GM20431 (cell line): ENCODE measurements around the gene CLEC2L.

ENCODE experiments used
- in situ Hi-C: fragments of 300-500 bp; cut with MseI, MboI; formaldehyde crosslinking; loops from one replicate; pipeline ENCODE4 v1.15.0; 2020; ENCODE audit warnings: low sequenced_read_pairs; ENCODE audit not compliant: unreplicated experiment

The CLEC2L gene

DNA sequence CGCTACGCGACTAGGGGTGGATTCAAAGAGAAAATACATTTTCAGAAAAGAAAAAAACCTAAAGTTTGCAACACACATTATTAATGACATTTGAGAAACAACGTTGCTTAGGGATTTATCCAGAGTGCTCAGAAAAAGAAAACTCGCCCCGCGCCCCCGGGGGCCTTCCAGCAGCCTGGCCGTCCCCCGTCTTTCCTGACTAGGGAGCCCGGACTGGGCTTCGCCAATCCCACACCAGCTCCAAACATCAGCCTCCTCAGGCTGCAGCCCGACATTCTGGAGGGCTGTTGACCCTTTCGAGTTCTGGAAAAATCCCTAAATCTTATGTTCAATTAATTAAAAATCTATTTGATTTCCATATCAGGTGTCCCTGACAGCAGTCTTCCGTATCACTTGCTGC, 48.6 kb downstream of the CLEC2L start:
- in situ Hi-C loops = no loop called here

DNA sequence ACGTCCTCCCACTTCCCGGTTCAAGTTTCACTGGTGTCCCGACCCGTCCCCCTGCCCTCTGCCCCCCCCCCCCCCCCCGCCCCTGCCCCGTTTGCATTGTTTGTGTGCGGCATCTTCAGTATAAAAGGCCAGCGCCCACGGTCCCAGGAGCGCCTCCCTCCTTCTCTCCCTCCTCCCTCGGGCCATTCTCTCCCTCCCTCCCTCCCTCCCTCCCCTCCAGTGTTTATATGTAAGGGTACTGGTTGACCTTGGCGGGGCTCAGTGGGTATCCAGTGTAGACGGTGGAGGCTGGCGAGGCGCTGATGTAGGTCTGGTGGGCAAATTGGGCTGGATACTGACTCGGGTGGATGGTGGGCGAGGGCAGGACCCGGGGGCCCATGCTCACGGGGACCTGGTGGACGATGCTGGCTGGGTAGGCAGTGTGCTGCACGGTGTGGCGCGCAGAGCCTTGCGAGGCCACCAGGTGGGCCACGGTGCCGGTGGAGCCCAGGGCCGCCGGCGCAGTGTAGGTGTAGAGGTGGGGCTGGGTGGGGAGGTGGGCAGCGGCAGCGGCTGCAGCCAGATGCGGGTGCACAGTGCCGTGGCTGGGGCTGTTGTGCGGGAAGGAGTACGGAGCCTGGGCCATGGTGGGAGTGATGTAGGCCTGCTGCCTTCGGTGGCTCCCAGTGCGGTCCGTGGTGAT, 49.4 kb downstream of the CLEC2L start:
- in situ Hi-C loops = no loop called here

DNA sequence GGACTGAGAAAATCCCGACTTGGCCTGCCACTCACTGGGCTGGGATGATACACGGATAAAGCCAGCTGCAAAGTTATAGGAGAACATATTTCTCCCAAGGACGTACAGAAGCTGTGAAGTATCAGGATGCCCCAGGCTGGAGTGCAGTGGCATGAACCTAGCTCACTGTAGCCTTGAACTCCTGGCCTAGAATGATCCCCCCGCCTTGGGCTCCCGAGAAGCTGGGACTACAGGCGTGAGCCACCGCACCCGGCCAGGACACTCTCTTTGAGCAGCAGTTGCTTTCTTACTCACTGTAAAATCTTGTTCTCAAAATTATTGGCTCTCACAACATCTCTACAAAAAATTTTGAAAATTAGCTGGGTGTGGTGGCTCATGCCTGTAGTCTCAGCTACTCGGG, 50.4 kb downstream of the CLEC2L start:
- in situ Hi-C loops = no loop called here

DNA sequence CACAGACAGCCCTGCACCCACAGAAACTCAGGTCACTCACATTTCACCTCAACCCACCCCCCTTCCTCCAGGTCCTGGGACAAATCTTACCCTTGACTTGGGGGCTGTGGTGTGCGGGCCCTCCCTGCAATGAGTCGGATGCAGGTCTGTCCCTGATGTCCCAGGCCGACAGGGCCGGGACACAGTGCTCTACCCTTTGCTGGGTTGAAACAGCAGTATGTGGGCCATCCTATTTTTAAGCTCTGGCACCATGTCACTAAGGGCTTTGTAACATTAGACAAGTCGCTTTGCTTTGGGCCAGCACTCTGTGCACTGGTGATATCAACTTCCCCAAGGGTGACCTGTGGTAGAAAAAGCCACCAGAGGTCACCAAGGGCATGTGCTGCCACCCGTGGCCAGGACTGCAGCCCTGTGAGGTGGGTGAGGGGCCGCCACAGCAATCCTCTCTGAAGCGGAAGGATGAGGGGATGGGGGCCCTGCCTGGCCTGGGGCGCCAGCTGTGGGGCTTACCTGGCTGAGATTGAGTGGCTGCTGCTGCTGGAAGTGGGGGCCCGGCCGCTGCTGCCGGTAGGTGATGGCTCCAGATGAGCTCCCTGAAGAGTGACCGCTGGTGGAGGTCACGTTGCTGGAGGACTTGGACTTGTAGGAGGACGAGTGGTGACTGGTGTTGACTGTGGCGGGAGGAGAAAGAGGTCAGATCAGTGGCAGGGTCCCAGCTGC, 51.3 kb downstream of the CLEC2L start:
- in situ Hi-C loops = no loop called here

DNA sequence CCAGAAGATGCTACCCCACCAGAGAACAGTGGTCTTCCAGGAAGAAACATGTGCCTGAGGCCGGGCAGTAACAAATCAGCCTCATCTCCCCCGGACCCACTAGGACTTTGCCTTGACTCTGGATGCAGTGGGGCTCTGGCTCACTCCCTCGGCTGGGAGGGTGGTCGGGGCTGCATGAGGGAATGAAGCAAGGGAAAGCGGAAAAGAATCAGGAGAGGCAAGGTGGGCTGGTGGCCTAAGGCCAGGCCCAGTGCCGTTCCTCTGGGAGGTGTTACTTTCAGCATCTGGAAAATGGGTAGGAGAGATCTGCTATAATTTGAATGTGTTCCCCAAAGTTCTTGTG, 51.8 kb downstream of the CLEC2L start:
- in situ Hi-C loops = no loop called here

DNA sequence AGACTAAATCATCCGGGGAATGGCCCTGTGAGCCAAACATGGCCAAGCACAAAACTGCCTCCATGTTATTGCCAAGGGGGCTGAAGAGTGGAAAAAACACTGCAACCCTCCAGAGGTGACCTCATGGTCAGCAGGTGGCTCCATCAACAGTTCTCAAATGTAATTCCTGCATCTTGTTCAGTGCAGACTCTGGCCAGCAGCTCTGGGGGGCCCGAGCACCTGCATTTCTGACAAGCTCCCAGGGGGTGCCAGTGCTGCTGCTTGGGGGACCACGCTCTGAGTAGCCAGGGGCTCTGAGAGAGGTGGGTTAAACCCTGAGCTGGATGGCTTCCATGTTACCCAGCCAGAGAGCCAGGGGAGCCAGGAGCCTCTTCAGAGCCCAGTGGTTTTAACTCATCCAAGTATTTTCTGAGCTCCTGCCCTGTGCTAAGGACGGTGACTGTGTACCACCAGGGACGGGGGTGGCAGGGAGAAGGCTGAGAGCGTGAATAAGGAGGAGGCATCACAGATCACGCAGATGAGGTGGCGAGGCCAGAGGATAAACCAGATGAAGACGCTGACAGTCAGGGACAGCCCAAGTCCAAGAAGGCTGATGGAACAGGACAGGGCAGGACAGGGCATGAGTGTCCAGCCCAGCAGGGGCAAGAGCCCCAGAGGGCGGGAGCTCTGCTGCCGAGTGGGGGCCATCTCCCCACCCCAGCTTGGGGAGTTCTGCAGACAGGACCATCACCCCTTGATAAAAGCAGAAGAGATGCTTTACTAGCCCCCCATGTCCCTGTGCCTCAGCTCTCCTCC, 52.9 kb downstream of the CLEC2L start:
- in situ Hi-C loops = no loop called here

DNA sequence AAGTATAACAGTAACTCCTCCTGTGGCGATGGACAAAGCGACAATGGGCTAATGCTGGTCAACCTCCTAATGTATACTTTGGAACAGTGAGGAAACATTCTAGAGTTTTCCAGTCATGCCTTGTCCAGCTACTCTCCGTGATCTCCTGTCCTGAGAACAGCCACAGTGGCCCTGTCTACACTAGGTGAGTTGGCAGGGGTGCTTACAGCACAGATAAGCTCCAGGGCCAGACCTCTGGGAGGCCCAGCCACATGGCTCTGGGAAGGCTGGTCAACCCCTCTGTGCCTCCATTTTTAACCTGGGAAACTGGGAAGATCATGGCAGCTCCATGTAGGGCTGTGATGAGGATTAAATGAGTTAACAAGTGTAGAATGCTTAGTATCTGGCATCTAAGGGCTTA, 57.0 kb downstream of the CLEC2L start:
- in situ Hi-C loops = no loop called here

DNA sequence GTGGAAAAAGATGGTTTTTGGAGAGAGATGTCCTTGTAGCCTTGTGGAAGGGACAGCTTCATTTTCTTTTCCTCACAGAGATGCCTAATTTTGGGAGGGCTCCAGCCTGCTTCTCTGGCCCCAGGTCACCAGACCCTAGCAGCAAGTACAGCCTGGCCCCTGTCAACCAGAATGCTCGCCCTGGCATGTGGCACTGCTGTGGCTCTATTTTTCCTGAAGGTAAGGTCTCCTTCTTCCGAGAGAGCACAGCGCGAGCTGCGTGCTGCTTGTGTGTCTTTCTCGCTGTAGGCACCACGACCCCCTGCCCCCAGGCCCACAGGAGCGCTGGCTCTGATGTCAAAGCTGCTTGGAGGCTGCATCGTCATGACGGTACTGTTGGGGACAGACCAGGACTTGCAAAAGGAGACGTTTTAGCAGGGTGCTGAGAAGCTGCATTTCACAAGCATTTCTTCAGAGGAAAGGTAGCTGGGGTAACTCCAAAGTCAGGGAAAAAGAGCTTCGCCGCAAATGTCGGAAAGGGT, 58.7 kb downstream of the CLEC2L start:
- in situ Hi-C loops = no loop called here

DNA sequence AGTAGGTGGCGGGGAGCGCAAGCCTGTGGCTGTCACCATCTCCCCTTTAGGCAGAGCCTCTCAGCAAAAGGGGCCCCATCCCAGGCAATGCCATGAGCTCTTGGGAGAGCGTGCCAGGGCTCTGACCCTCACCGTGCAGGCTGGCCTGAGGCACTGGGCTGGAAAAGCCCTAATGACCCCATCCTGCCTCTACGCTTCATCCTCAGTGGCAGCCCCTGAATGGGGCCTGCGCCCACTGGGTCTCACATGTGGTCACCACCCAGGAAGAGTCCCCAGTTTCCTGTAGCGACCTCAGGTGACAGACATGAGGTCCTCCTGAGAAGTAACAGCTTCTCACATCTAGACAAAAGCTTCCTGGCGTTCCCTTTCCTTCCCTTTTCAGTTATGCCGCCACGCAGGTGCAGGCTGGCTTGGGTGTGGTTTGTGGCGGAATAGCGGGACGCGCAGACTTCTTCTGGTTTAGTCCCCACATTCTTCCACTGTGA, 59.2 kb downstream of the CLEC2L start:
- in situ Hi-C loops = no loop called here

DNA sequence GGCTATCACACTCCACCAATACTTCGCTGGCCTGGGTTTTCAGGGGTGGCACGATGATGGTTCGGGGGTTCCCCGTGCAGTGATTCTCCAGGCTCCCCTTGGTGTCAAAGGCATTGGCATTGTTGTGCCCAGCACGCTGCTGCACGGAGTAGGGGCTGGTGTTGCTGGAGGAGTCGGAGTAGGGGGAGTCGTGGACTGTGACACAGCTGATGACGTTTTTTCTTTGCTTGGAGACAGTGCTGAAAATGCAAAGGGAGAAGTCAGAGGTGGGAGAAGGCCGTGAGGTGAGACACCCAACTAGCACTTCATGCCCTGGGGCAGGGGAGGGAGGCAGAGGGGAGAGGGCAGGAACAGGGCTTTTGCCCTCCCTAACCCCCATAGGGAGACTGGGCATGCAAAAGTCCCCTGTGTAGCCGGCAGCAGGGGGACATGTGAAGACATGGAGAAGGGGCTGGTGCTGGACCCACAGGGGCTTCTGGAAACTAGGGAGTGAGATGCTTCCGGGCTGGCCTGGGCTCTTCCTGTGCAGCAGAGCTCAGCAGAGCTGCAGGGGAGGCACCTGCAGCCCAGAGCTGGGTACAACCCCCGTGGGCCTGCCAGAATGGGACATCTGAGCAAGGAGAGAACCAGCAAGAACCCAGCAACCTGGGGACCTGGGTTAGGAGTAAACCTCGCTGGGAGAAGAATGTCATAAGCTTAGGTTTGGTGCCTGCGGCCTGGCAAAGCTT, 60.5 kb downstream of the CLEC2L start:
- in situ Hi-C loops = no loop called here

DNA sequence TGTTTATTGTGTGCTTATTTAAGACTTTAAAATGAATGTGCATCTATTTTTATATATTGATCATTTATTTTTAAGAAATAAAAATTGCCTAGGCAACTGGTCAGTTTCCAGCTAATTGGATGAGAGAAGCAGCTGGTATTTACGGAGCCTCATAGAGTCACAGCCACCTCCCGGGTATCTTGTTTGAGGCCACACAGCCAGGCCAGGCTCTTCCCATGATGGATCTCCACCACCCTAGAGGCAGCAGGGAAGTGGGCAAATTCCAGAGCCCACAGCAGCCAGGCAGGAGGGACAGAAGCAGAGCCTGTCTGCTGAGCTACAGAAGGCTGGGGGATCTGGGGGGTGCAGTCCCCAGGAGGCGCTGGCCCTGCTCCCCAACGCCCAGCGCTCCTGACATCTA, 61.6 kb downstream of the CLEC2L start:
- in situ Hi-C loops = no loop called here

DNA sequence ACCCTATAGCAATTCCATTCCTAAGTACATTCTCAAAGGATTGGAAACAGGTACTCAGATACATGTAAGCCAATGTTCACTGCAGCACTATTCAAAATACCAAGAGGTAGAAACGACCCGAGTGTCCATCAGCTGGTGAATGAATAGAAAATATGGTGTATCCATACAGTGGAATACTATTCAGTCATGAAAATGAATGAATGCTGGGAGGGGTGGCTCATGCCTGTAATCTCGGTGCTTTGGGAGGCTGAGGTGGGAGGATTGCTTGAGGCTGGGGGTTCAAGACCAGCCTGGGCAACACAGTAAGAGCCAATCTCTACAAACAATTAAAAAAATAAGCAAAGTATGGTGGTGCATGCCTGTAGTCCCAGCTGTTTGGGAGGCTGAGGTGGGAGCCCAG, 62.8 kb downstream of the CLEC2L start:
- in situ Hi-C loops = no loop called here

DNA sequence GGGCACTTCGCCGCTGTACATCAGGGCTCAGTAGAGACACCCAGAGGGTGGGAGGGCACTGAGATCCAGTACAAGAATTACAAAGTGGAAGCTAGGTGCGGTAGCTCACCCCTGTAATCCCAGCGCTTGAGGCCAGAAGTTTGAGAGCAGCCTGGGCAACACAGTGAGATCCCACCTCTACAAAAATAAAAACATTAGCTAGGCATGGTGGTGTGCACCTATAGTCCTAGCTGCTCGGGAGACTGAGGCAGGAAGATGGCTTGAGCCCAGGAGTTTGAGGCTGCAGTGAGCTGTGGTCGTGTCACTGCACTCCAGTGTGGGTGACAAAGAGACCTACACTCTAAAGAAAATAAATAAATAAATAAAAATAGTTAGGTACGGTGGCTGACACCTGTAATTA, 64.0 kb downstream of the CLEC2L start:
- in situ Hi-C loops = no loop called here

DNA sequence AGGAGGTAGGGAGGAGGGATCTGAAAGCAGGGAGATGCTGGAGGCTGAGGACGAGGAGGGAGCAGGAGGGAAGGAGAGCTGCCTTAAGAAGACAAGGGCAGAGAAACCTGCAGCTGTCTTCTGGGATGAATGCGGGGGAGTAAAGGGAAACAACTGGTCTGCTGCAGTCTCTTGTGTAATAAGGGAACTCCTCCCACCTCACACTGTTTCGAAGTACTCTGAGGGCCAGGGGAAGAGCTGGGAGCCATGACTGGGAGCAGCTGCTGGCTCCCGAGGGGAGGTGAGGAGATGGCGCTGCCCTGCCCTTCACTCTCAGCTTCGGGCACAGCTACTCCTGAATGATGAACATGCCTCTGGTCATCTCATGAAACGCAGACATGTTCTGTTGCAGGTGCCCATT, 65.1 kb downstream of the CLEC2L start:
- in situ Hi-C loops = no loop called here

DNA sequence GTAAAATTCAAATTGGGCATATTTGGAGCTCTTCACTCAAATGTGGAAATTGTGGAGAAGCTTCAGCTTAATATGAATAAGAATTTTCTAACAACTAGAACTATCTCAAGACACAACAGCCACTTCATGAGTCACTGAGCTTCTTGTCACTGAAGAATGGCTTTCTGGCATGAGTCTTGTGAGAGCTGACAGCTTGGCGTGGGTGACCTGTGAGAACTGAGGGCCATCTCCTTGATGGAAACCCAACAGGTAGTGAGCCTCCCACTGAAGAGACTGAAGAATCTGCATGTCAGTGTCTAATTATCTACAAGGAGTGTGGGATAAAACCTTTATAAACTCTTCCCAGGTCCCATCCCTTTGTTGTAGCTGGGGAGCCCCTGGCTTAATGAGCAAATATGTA, 66.0 kb downstream of the CLEC2L start:
- in situ Hi-C loops = no loop called here

DNA sequence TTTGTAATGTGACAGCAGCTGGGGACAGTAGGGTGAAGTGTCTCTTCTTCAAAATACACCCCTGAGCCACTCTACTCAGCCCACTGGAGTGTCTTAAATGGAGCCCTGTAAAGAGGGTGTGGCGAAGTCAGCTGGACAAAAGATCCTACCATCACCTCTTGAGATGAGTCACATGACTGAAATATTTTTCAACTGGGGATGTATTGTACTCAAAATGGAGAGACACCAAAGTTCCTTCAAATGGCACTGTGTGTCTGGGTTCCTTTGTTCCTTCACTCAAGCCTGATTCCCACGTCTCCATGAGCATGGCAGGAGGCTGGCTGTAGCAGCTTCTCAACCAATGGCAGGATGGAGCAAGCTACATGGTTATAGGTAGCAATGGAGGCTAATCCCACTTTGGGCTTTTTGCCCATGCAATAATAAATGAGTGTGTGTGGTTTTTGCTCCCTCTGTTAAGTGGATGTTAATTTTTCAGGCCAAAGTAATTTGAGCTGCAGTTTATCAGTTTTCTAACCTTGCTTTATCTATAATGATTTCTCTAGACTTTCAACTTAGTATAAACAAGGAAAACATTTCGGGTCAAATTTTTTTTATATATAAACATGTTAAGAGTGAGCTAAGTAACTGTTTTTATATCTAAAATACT, 68.2 kb downstream of the CLEC2L start:
- in situ Hi-C loops = no loop called here

DNA sequence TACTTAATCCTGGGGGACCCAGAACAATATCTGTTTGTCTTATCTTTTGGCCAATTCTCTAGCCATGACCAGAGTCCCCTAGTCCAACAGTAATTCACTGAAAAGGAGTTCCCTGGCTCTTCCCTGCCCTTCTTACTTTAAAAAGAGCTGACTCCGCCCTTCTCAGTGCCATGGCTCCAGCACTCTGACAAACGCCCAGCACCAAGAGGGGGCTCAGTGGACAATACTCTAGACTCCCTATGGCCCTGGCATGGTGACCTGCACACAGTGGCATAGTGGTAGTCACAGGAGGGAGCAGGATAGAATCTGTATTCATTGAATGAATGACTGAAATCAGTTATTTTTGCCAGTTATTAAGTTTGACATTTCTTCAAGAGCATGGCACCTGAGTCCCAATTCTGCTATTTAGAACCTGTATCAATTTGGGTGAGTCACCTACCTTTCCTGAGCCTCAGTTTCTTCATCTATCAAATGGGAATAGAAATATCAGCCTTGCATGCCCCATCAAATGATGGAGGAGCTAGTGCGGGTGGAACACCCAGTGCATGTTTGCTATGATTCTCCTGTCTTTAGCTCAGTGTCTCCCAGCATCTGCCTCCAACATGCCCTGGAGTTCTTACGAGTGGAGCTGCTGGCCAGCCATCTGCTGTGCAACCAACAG, 69.4 kb downstream of the CLEC2L start:
- in situ Hi-C loops = no loop called here

DNA sequence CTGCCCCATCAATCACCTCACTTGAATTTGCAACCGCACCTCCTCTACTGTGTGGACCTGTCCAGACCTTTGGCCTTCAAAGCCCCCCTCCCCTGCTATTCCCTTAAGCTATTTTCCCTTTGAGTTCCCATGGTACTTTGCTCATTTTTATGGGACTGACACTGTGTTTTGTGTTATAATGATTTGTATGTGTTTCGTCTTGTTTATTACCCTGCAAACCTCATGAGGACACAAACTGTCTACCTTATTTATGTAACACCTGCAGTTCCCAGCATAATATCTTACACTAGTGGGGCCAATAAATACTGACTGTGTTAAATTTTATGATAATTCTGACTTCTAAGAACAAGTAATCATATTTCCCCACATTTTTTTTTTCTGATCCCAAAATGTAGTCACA, 70.6 kb downstream of the CLEC2L start:
- in situ Hi-C loops = no loop called here
